Mammary epithelial cell (primary cell): ENCODE results near the gene ACAP3.

Experiments
- CTCF ChIP-seq, 2 donors: IDR thresholded peaks in 1 of 2; conservative IDR thresholded peaks in 1 of 2; 2 replicates each; pipeline ENCODE4 v1.5.1; 2011 to 2012; ENCODE audit warnings: inconsistent platforms in 2 of 2, low read length in 2 of 2, mild to moderate bottlenecking in 2 of 2, control low read depth in 1 of 2, low read depth in 1 of 2; ENCODE audit not compliant: insufficient read depth in 1 of 2; ENCODE audit errors: extremely low read depth in 1 of 2
- EZH2 ChIP-seq: IDR thresholded peaks from 2 replicates; pipeline ENCODE4 v1.6.1; 2012; ENCODE audit warnings: low read length, inconsistent platforms, borderline replicate concordance

- TF ChIP-seq CTCF (conservative IDR thresholded peaks at IDR 0.05 in 1 of 2, IDR thresholded peaks at IDR 0.05 in 1 of 2; ENCODE audit: extremely low read depth in 1 of 2, insufficient read depth in 1 of 2, low read depth in 1 of 2, low read length in 2 of 2) (peak; percentile 39 to 43), EZH2 (no peak)
Observed at GRCh38 chr1:1299686-1300351, 7.9 kb downstream of the ACAP3 start.
